ENCODE results near the gene WDR33. TPM values are rescaled to one million over a fixed set of nuclear protein-coding genes. Genes with fewer than 3 reads are reported as not detected.
"Not testable (repeated sequence)": the region's sequence is repeated elsewhere in the genome, so short reads cannot be mapped to it uniquely, and the experiment has no call there.

The WDR33 gene
- total RNA-seq, 4 donors from 2014 or later: 25.8 to 53.3 (median 38.0) TPM

DNA sequence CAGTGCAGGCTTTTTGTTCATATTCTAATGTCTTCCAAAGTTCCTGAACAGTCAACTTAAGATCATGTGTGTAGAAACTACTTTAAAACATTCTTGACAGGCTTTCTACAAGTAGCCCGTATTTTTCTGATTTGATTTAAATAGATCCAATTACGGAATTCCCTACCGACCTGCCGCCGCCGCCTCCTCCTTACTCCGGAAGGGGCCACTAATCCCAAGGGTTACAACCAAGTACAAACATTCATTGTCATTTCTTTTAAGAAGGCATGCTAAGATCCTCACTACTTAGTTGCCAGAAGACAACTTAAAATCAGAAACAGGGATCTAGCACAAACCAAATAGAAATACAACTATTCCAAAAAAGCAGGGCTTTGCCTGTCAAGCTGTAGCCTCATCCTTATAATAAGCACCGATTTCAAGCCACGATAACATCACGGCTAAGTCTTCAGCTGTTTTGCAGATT, 784 bp downstream of the WDR33 start:
- ATAC-seq (ENCODE audit: low FRiP score) (no peak), DNase-seq (ENCODE audit: low spot score) (no peak)
- TF ChIP-seq, protein P1, sequence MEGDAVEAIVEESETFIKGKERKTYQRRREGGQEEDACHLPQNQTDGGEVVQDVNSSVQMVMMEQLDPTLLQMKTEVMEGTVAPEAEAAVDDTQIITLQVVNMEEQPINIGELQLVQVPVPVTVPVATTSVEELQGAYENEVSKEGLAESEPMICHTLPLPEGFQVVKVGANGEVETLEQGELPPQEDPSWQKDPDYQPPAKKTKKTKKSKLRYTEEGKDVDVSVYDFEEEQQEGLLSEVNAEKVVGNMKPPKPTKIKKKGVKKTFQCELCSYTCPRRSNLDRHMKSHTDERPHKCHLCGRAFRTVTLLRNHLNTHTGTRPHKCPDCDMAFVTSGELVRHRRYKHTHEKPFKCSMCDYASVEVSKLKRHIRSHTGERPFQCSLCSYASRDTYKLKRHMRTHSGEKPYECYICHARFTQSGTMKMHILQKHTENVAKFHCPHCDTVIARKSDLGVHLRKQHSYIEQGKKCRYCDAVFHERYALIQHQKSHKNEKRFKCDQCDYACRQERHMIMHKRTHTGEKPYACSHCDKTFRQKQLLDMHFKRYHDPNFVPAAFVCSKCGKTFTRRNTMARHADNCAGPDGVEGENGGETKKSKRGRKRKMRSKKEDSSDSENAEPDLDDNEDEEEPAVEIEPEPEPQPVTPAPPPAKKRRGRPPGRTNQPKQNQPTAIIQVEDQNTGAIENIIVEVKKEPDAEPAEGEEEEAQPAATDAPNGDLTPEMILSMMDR (IDR thresholded peaks at IDR 0.05): no peak

DNA sequence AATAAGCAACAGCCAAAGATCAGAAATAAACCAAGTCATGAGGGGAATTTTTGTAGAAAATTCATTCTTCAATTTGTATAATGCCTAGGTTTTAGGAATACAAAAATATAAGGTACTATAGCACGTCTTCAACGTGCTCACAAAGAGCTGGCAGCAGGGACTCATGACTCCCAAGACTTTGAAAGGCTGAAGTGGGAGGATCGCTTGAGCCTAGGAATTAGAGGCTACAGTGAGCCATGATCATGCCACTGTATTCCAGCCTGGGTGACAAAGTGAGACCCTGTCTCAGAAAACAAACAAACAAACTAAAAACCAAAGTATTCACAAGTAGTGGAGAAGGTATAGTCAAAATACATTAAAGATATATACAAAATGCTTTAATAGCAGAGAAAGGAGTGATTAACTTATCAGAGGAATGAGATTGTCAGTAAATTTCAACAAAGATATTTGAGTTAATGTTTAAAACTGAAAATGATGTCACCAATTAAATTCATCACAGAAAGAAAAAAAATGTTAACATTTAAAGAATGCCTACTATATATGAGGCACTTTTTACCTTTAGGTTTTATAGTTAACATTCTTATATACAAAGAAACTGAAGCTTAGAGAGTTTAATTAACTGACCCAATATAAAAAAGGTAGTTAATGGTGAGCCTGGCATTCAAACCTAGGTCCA, 3.2 kb downstream of the WDR33 start:
- TF ChIP-seq, protein P1 (IDR thresholded peaks at IDR 0.05): no peak
- ATAC-seq (ENCODE audit: low FRiP score): no peak

DNA sequence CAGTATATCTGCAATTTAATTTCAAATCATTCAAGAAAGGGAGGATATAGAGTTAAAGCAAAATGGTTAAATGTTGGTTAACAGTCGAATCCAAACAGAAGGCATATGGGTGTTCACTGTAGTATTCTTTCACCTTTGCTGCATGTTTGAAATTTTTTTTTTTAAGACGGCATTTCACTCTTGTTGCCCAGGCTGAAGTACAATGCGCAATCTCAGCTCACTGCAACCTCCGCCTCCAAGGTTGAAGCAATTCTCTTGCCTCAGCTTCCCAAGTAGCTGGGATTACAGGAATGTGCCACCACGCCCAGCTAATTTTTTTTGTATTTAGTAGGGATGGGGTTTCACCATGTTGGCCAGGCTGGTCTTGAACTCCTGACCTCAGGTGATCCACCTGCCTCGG, 4.1 kb downstream of the WDR33 start:
- ATAC-seq (ENCODE audit: low FRiP score); DNase-seq (ENCODE audit: low spot score): not testable (repeated sequence)

More for the DNA sequence above, 3.2 kb downstream of the WDR33 start:
- no peak for DNase-seq (ENCODE audit: low spot score)

DNA sequence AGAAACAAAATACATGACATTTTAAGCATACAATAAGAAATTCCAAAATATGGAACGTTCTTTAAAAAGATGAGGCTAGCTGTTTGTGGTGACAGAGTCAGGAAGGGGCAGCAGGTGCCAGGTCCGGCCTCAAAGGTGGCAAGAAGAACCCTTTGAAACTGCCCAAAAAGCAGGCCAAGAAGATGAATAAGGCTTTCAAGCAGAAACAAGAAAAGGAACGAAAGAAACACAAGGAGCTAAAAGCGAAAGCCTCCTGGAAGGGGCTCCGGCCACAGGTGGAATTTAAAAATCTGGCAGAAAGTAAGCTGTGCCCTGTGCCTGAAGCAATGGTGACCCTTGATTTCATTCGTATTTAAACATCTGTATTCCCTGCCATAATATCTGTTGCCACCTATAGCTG, 5.5 kb downstream of the WDR33 start:
- TF ChIP-seq, protein P1 (IDR thresholded peaks at IDR 0.05): no peak
- no peak for DNase-seq (ENCODE audit: low spot score)
- ATAC-seq (ENCODE audit: low FRiP score): no peak

DNA sequence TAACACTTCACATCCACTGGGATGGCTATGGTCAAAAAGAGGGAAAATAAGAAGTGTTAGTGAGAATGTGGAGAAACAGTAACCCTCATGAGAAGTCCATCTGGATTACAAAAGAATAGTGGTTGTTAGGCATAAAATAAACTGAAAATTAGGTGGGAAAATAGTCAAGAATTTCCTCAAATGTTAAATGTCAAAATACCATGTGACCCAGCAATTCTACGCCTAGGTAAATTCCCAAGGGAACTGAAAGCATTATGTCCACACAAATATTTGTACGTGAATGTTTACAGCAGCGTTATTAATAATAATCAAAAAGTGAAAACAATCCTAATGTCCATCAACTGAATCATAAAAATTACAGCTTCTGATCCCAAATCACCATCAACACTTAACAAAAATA, 11.0 kb downstream of the WDR33 start:
- no peak for DNase-seq (ENCODE audit: low spot score)
- ATAC-seq (ENCODE audit: low FRiP score): no peak
- TF ChIP-seq, protein P1 (IDR thresholded peaks at IDR 0.05): no peak

DNA sequence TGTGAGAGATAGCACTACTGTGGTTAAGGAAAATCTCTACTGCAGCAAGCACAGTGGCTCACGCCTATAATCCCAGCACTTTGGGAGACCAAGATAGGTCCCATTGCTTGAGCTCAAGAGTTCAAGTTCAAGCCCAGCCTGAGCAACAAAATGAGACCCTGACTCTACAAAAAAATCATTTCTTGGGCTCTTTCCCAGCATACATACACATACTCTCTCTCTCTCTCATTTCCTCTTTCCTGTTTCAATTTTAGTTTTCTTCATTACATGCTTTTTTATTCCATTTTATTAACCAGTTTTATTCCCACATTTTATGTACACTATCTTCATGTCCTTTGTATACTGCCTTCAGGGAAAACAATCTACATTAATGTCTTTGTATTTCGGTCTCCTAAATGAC, 14.6 kb downstream of the WDR33 start:
- TF ChIP-seq, protein P1 (IDR thresholded peaks at IDR 0.05): no peak
- ATAC-seq (ENCODE audit: low FRiP score) (no peak), DNase-seq (ENCODE audit: low spot score) (no peak)

DNA sequence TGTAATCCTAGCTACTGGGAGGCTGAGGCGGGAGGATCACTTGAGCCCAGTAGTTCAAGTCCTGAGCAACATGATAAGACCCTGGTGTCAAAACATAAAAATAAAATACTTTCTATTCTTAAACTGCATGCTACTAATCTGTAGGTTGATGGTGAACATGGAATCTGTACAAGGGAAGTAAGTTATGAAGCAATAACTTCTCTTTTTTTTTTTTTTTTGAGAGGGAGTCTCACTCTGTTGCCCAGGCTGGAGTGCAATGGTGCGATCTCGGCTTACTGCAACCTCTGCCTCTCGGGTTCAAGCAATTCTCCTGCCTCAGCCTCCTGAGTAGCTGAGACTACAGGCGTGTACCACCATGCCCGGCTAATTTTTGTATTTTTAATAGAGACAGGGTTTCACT, 16.1 kb downstream of the WDR33 start:
- not testable (repeated sequence) for DNase-seq (ENCODE audit: low spot score); ATAC-seq (ENCODE audit: low FRiP score)

DNA sequence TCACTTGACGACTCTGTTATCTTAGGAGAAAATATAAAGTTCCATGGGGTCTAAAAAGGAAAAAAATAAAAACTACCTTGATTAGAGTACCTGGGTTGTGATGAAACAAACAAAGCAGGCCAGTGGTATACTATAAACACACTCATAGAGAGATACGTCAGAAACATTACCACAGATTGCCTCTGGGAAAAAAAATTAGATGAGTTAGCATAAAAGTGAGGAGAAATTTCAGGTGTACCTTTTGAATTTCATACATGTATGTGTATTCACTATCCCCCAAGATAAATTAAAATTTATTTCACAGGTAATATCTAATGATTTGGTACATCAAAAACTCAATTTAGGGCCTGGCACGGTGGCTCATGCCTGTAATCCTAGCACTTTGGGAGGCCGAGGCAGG, 18.2 kb downstream of the WDR33 start:
- ATAC-seq (ENCODE audit: low FRiP score) (no peak), DNase-seq (ENCODE audit: low spot score) (no peak)
- TF ChIP-seq, protein P1 (IDR thresholded peaks at IDR 0.05): no peak

Data from omental fat pad (tissue), 4 donors.